Panc1 (cell line): Measurements from ENCODE around the gene ROCK2. TPM values are rescaled to one million over a fixed set of nuclear protein-coding genes. Genes with fewer than 3 reads are reported as not detected.
A peak's percentile ranks its signal among the peaks of the same experiment; 100 is the strongest.

Experiments
- ATAC-seq: fragments of 200-7000 bp; cut with Tn5 transposase; 2 replicates; pipeline ENCODE4 v1.9.1; 2020; ENCODE audit warnings: mild to moderate bottlenecking, moderate library complexity
- BruUV-seq: library from RNA; stranded (reverse); fragments of 400-500 nt; replicated peaks from 2 replicates; lab custom pipeline; 2021; lab: Mats Ljungman, UMichigan
- CTCF ChIA-PET: fragments of 300-600 bp; sonication (Branson Sonifier 250); formaldehyde crosslinking; loops from one replicate; lab custom pipeline; 2022; ENCODE audit warnings: antibody characterized with exemption; lab: Charles Lee
- POLR2A ChIA-PET: fragments of 300-600 bp; sonication (Branson Sonifier 250); formaldehyde crosslinking; loops from one replicate; lab custom pipeline; 2022; ENCODE audit warnings: antibody characterized with exemption; lab: Charles Lee
- DNase-seq: peaks from one replicate; pipeline ENCODE4 v3.0.0-alpha.2; 2010; ENCODE audit warnings: low read depth, low spot score
- H3K27ac ChIP-seq: 2 replicates; pipeline ENCODE4 v1.5.1; 2011; ENCODE audit warnings: mild to moderate bottlenecking, low read length, inconsistent platforms
- H3K27me3 ChIP-seq: fragments of 200-500 bp; sonication (Bioruptor generic); 2 replicates; pipeline ENCODE4 v1.6.0; 2014; ENCODE audit warnings: low read length, inconsistent platforms; ENCODE audit not compliant: control insufficient read depth, insufficient read depth
- H3K36me3 ChIP-seq: fragments of 200-500 bp; sonication (Bioruptor generic); 2 replicates; pipeline ENCODE4 v1.5.1; 2014; ENCODE audit warnings: inconsistent platforms, mild to moderate bottlenecking, low read length, moderate library complexity; ENCODE audit not compliant: control insufficient read depth, insufficient read depth
- H3K4me1 ChIP-seq: 2 replicates; pipeline ENCODE4 v1.5.1; 2011; ENCODE audit warnings: inconsistent platforms, mild to moderate bottlenecking, low read length, moderate library complexity; ENCODE audit not compliant: control insufficient read depth, insufficient read depth
- H3K4me3 ChIP-seq, 2 experiments: 2 replicates each; pipeline ENCODE4 v1.5.1; 2011 to 2012; ENCODE audit warnings: low read depth in 2 of 2, low read length in 2 of 2, mild to moderate bottlenecking in 2 of 2, inconsistent platforms in 1 of 2, moderate library complexity in 1 of 2
- H3K9me3 ChIP-seq: fragments of 200-500 bp; sonication (Bioruptor generic); 2 replicates; pipeline ENCODE4 v1.5.1; 2014; ENCODE audit warnings: low read depth, mild to moderate bottlenecking, inconsistent platforms, low read length, moderate library complexity; ENCODE audit not compliant: control insufficient read depth, insufficient read depth
- CTCF ChIP-seq: fragments of 450-650 bp; IDR thresholded peaks from 2 replicates; pipeline ENCODE4 v1.5.1; 2017; ENCODE audit warnings: mild to moderate bottlenecking
- POLR2AphosphoS5 ChIP-seq: IDR thresholded peaks from 2 replicates; pipeline ENCODE4 v1.6.1; 2012; ENCODE audit warnings: mild to moderate bottlenecking, low read depth, low read length, moderate library complexity
- REST ChIP-seq, 2 experiments: IDR thresholded peaks; 2 replicates each; pipeline ENCODE4 v1.6.1; 2011 to 2012; ENCODE audit warnings: low read depth in 2 of 2, control low read depth in 1 of 2, low read length in 1 of 2, mild to moderate bottlenecking in 1 of 2, moderate library complexity in 1 of 2; ENCODE audit not compliant: insufficient read depth in 1 of 2
- SIN3A ChIP-seq: IDR thresholded peaks from 2 replicates; pipeline ENCODE4 v1.6.1; 2012; ENCODE audit warnings: low read depth, mild to moderate bottlenecking, low read length, moderate library complexity, borderline replicate concordance; ENCODE audit not compliant: insufficient read depth
- TCF7L2 ChIP-seq: IDR thresholded peaks from 2 replicates; pipeline ENCODE4 v1.6.1; 2011; ENCODE audit warnings: mild to moderate bottlenecking, low read depth, low read length, inconsistent platforms
- in situ Hi-C: cut with HindIII; loops from 2 replicates; pipeline ENCODE4 v1.10.0; 2016; ENCODE audit warnings: low sequenced_read_pairs, low pct_unique_long_range_greater_than_20kb
- intact Hi-C: fragments of 100-400 bp; cut with micrococcal nuclease; formaldehyde crosslinking; loops from one replicate; pipeline ENCODE4 v1.10.0; 2022; ENCODE audit not compliant: unreplicated experiment
- total RNA-seq: library from RNA; stranded (reverse); gene quantifications from one replicate; pipeline ENCODE4 v1.2.1, GENCODE V29; 2021; ENCODE audit not compliant: unreplicated experiment

ROCK2 gene
- total RNA-seq, 1 experiment from 2014 or later = 47.9 TPM

DNA sequence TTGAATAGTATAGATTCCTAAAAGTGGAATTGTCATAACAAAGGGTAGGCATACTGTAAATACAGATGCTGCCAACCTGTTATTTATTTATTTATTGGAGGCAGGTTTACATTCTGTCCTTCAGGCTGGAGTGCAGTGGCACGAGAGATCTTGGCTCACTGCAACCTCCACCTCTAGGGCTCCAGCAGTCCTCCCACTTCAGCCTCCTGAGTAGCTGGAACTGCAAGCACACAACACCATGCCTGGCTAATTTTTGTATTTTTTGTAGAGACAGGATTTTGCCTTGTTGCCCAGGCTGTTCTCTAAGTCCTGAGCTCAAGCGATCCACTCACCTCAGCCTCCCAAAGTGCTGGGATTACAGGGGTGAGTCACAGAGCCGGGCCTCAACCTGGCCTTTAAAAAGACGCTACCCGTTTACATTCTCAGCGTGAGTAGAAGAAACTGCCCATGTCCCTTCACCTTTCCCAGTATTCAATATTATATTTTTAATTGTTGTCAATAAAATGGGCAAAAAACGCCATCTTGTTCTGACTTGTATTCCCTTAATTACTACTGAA is 3.0 kb upstream of the ROCK2 start:
- TF ChIP-seq TCF7L2 (no peak), POLR2AphosphoS5 (no peak), CTCF (no peak), SIN3A (no peak), REST (IDR thresholded peaks at IDR 0.05; ENCODE audit: insufficient read depth in 1 of 2, low read depth in 2 of 2, low read length in 1 of 2) (no peak)
- intact Hi-C loops (loop anchor here (10.0 kb wide), 1 partner anchor 113 kb away; no protein-coding TSS in a partner anchor), in situ Hi-C loops (no loop called here)
- CTCF ChIA-PET = no interaction called here
- Histone ChIP-seq H3K4me1 (peaks cover 12% of the 10 kb centered on the region), H3K27me3 (no peaks in the 10 kb centered on the region), H3K4me3 (no peak overlapping the region), H3K9me3 (no peaks in the 10 kb centered on the region), H3K27ac (no peak overlapping the region), H3K36me3 (no peaks in the 10 kb centered on the region)
- ATAC-seq (no peak), DNase-seq (no peak)
- POLR2A ChIA-PET = interaction anchor here (1.1 kb wide), 1 partner anchor 28 kb away, joined by 5 read pairs; no protein-coding TSS in a partner anchor
- no TSS peak for BruUV-seq

DNA sequence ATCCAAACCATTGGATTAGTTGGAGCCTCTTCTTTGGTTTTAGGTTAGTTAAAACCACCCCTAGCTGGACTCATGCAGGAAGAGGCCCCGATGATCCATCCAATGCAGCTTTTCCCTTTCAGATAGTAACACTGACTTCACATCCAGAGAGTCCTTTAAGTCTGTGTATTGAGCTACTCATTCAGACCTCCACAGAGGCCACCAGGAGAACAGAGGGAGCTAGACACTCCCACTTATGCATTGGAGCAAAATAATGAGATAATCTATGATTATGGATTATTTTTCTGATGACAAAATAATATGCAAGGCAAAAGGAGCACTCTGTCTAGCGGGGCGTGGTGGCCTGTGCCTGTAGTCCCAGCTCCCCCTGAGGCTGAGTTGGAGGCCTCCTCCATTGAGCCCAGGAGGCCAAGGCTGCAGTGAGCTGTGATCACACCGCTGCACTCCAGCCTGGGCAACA is 1.6 kb upstream of the ROCK2 start:
- Histone ChIP-seq H3K4me1 (peaks cover 24% of the 10 kb centered on the region), H3K36me3 (no peaks in the 10 kb centered on the region), H3K9me3 (no peaks in the 10 kb centered on the region), H3K27me3 (no peaks in the 10 kb centered on the region), H3K4me3 (no peak overlapping the region), H3K27ac (peak overlapping the region; percentile 93)
- in situ Hi-C loops = no loop called here
- POLR2A ChIA-PET = no interaction called here
- no peak for DNase-seq
- TF ChIP-seq CTCF (no peak), REST (IDR thresholded peaks at IDR 0.05; ENCODE audit: insufficient read depth in 1 of 2, low read depth in 2 of 2, low read length in 1 of 2) (no peak), SIN3A (no peak), TCF7L2 (no peak), POLR2AphosphoS5 (no peak)
- ATAC-seq = no peak
- intact Hi-C loops = loop anchor here (10.0 kb wide), 1 partner anchor 111 kb away; no protein-coding TSS in a partner anchor
- no TSS peak for BruUV-seq
- CTCF ChIA-PET = interaction anchor here (0.6 kb wide), 1 partner anchor 213 kb away, joined by 3 read pairs; a partner anchor contains a TSS
